T-helper 1 cell treated with Interleukin-12 subunit alpha and Interleukin-12 subunit beta and Interleukin-4 antibody, amounts not matched to agents 30 ng/mL and 1 ng/mL, for 36 hours (primary cell): Measurements from ENCODE around the gene DDX28. TPM values are rescaled to one million over a fixed set of nuclear protein-coding genes. Genes with fewer than 3 reads are reported as not detected.

Experiments
- total RNA-seq: library from RNA; stranded (reverse); gene quantifications from 2 replicates; pipeline ENCODE4 v1.2.3, GENCODE V29; 2022

DDX28 gene
- total RNA-seq, 1 donor from 2014 or later = 17.9 TPM

Other genes with a start within 250 kb of the DDX28 start
- gene RANBP10, start 216.7 kb downstream of the DDX28 start, total RNA-seq = 34.4 and 36.4 TPM in 2 replicates
- gene TSNAXIP1, start 216.3 kb downstream of the DDX28 start, total RNA-seq = 0.32 and 0.61 TPM in 2 replicates
- 39.5 and 42.0 TPM in 2 replicates for gene THAP11, start 180.9 kb downstream of the DDX28 start, total RNA-seq
- gene NUTF2, start 176.3 kb downstream of the DDX28 start, total RNA-seq = 126 and 132 TPM in 2 replicates
- gene CENPT, start 175.5 kb downstream of the DDX28 start, total RNA-seq = 56.0 and 60.9 TPM in 2 replicates
- gene EDC4, start 150.2 kb downstream of the DDX28 start, total RNA-seq = 120 and 137 TPM in 2 replicates
- 0.59 TPM in 1 of 2 replicates, not detected in the other for gene NRN1L, start 138.3 kb downstream of the DDX28 start, total RNA-seq
- 24.0 and 24.1 TPM in 2 replicates for gene PSKH1, start 130.0 kb downstream of the DDX28 start, total RNA-seq
- 9.5 and 10.9 TPM in 2 replicates for gene CTRL, start 91.4 kb downstream of the DDX28 start, total RNA-seq
- gene PSMB10, start 86.4 kb downstream of the DDX28 start, total RNA-seq = 357 and 364 TPM in 2 replicates
- 16.0 and 24.7 TPM in 2 replicates for gene LCAT, start 79.1 kb downstream of the DDX28 start, total RNA-seq
- 48.1 and 48.6 TPM in 2 replicates for gene SLC12A4, start 54.6 kb downstream of the DDX28 start, total RNA-seq
- 0.12 and 0.22 TPM in 2 replicates for gene DPEP3, start 42.7 kb downstream of the DDX28 start, total RNA-seq
- gene DPEP2, start 23.7 kb downstream of the DDX28 start, total RNA-seq = 14.4 and 16.1 TPM in 2 replicates
- gene DPEP2NB, start 7.3 kb downstream of the DDX28 start, total RNA-seq = not detected in 2 replicates
- 24.8 and 27.8 TPM in 2 replicates for gene DUS2, start 52 bp upstream of the DDX28 start, total RNA-seq
- gene NFATC3, start 62.1 kb upstream of the DDX28 start, total RNA-seq = 149 and 150 TPM in 2 replicates
- not detected in 2 replicates for gene ESRP2, start 212.9 kb upstream of the DDX28 start, total RNA-seq
- gene PLA2G15, start 222.1 kb upstream of the DDX28 start, total RNA-seq = 11.1 and 11.8 TPM in 2 replicates
- gene SLC7A6, start 241.3 kb upstream of the DDX28 start, total RNA-seq = 125 and 128 TPM in 2 replicates